Measurements from ENCODE around the gene MYADML2.
"Not testable (repeated sequence)": the region's sequence is repeated elsewhere in the genome, so short reads cannot be mapped to it uniquely, and the experiment has no call there.

MYADML2 gene

DNA sequence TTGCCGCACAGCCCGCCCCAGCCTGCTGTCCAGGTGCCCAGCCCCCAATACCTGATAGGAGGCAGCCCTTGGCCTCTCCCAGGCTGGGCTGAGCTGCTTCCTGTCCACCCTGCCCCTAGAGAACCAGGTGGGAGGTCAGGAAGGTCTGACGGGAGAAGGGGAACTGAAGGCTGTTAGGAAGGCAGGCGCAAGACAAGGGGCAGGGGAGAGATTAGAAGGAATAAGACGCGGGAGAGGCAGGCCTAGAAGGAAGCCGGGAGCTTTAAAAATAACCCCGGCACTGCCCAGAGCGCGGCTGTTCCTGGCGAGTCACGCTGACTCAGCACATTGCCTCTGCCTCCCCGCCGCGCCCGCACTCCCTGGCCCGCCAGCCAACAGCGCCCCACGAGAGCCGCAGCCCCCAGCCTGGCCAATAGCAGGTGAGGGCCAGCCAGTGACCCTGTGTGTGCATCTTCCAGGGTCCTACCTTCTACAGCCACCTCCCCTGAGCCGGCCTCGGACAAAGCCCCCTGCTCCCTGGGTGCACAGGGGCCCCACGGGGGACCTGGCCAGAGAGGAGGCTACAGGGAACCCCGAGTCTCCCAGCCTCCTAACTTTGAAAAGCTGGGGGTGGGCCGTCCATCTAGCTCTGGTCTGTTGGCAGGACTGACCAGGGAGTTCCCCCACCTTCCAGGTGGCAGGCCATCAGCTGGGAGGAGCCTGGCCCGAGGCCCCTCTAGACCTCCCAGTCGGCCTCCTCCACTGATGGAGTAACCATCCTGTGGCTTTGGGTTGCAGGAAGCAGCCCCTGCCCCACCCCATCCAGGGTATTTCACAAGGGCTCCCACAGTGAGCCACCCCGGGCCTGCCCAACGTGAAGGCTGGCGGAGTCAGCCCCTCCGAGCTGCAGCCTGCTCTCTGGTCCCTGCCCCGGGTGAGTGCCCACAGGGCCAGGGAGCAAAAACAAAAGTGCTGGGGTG, 23.5 kb downstream of the MYADML2 start:
- peak; percentile 85 for DNase-seq (ENCODE audit: low read depth)

DNA sequence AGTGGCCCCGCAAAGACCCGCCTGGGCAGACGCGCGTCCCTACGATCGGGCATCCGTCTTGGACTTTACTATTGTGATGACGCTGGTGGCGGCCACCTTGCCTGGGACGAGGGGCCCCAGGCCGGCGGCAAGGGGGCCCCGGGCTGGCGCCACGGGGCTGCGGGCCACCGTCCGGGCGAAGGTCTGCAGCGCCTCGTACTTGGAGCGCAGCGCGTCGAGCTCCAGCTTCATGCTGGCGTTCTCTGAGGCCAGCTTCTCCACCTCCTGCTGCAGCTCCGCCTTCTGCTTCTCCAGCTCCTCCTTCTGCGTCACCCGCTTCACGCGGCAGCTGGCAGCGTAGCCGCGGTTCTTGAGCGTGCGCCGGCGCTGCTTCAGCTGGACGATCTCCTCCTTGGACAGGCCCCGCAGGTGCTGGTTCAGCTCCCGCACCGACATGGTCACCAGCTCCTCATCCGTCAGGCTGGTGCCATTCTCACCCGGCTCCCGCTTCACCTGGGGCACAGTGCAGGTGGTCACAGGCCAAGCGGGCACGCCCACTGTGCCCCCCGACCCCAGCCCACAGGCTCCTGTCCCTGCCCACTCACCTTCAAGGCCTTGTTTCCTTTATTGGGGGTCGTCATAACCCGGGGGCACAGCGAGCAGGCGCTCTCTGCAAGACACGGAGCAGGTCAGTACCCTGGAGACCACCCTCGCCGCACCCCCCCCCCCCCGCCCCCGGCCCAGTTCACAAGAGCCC, 24.3 kb downstream of the MYADML2 start:
- no peak for DNase-seq (ENCODE audit: low read depth)

DNA sequence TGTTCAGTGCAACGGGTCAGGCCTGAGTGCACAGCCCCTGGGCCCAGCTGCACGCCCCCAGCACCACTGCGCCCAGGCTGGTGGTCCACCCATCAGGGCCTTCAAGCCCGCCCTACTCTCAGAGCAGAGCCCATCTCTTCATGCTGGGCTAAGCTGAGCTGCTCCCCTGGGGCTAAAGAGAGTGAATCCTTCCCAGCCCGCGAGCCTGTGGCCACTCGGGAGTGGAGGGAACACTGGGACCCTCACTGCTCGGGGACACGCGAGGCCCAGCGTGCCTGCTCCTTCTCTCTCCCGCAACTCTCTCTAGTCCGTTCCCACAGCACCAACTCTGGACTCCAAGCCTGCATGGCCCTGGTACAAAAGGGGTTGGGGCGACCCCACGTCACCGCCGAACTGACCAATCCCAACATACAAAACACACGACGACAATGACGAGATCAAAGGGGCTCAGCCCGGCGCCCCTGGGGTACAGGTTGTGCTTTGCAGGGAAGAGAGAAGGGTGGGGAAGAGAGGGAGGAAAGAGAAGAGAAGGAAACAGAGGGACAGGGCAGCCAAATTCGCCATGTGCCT, 25.0 kb downstream of the MYADML2 start:
- no peak for DNase-seq (ENCODE audit: low read depth)

DNA sequence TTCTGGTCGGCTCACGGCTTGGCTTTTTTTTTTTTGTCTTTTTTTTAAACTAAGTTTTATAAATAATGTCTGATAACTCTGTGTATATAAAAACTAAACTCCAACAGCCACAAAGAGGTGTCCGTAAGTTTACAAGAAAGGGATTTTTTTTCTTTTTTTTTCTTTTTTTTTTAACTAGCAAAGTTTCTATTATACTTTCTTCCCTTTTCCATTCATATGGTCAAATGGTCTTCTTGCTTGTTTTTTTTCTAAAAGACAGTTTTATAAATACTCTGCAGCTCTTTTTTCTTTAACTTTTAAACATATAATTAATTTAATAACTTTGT, 25.5 kb downstream of the MYADML2 start:
- no peak for DNase-seq (ENCODE audit: low read depth)

DNA sequence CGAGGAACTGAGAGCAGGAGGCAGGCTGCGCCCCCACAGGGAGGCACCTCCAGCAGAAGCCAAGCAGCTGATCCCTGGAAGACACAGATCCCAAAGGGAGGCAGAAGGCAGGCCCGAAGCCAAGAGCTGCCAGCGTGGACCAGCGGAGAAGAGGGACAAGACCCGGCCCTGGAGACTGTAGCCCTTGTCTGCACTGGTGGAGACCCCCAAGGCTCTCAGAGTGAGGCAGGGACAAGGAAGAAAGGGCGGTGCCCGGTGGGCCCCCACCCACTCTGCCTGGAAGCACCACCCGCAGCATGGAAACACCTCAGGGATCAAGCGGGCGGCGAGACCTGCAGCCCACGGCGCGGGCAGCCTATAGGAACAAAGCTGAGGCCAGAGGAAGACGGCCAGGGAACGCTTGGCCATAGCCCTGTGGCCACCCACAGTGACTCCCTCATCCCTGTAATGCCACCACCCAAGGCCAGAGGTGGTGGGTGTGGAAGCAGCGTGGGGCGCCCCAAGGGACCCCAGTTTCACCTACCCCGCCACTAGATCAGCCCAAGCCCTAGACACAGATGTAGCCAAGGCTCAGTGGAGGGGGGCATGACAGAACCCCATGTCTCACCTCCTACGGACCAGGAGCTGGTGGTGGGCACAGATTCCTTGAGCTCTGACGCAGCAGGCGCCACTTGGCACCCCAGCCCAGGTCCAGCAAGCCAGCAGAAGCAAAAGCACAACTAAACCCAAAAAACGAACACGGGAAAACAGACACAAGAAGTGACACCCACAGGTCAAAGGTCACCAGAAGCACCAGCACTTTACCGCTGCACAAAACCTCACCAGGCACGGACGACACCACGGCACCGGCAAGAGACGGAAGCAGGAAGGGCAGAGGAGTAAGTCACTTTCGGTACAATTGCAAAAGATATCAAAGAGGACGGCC, 26.2 kb downstream of the MYADML2 start:
- no peak for DNase-seq (ENCODE audit: low read depth)

DNA sequence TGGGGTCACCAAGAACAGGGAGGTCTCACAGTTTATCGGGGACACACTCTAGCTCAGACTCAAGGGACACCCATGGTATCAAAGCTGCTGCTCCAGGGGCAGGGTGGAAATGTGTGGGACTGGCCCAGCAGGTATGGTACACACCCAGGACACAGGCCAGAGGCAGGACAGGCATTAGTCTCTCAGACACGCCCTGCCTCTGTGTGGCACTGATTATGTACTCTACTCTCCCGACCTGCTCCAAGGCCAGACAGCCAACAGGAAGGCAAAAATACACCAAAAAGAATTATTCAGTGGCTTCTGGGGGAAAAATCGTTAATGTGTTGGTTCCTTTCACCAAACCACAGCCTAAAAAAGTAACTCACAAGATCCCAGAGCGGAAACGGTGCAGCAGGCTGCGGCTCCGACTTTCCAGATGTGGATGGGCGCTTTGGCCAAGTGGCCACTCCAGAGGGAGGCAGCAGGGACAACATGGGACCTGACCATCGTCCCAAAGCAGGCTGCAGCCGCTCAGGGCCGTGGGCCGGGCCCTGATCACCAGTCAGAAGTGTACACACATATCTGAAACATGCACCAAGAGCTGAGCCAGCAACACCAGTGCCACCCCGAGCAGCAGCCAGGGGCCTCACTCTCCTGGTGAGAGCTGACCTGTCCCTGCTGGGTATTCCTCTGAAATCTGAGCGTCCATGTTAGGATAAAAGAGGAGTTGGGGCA, 28.0 kb downstream of the MYADML2 start:
- DNase-seq (ENCODE audit: low read depth) = no peak

DNA sequence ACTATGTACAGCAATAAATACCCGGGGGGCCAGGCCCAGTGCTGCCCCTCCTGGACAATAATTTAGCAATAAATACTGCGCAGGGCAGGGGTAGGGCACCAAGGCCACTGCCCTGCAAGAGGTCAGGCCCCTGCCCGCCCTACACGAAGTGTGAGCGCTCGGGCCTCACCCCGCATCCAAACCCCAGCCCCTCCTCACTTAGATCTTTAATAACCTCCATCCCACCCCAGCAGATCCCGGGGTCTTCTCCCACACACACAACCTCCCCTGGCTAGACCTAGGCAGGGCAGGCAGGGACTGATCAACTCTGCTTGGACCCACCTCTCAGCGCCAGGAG, 28.7 kb downstream of the MYADML2 start:
- DNase-seq (ENCODE audit: low read depth) = not testable (repeated sequence)

DNA sequence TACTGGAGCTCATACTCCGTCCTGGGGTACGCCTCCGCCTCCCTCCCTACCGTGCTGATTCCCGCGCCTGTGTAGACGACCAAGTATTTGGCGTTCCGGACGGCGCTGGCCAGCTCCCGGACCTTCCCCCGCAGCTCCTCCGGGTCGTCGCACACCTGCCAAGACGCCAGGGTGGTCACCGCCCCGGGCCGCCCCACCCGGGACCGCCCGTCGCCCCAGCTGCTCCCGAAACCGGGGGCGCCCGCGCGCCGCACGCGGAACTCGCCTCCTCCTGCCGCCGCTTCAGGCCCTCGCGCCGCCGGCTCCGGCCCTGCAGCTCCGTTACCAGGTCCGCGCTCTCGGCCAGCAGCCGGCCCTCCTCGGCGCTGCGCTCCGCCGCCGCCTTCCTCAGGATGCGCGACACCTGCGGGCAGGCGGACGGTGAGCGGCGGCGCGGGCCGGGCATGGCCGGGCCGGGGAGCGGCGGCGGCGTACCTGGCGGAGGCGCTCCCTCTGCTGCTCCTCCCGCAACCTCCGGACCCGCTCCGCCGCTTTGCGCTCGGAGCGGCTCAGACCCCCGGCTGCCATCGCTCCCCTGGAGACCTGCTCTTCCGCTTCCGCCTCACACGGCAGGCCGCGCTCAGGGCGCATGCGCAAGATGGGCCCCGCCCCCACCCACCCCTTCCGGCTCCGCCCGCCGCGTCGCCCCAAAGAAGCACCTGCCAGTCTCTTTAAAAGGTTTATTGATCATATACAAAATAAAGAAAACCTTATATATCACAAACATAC, 29.3 kb downstream of the MYADML2 start, which contains the start of gene SIRT7:
TSS of gene SIRT7 (minus strand) at position 612 of the 768 bp plus-strand sequence. CDS start at position 567, 45 bp downstream.
- DNase-seq (ENCODE audit: low read depth) = peak; percentile 58

DNA sequence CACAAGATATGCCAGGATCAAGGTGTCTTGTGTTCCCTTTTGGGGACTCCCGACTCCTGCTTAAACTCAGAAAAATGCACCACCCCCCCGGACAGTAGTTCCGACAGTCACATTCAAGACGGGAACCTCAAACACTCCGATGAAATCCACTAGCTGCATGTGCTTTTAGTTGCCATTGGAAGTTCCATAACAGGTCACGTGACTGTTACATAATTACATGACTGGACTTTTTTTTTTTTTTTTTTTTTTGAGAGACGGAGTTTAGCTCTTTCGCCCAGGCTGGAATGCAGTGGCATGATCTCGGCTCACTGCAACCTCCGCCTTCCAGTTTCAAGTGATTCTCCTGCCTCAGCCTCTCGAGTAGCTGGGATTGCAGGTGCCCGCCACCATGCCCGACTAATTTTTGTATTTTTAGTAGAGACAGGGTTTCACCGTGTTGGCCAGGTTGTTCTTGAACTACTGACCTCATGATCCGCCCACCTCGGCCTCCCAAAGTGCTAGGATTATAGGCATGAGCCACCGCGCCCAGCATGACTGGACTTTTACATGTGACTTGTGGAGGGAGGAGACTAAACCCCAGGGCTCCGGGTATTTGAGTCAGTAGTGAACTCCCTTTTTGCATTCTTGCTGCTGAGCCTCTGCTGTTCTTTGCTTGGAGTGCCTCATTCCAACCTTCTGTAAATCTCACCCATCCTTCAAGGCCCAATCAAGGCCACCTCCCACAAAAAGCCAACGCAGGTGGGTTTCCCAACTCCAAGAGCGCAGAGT, 30.6 kb downstream of the MYADML2 start:
- peak; percentile 36 for DNase-seq (ENCODE audit: low read depth)

DNA sequence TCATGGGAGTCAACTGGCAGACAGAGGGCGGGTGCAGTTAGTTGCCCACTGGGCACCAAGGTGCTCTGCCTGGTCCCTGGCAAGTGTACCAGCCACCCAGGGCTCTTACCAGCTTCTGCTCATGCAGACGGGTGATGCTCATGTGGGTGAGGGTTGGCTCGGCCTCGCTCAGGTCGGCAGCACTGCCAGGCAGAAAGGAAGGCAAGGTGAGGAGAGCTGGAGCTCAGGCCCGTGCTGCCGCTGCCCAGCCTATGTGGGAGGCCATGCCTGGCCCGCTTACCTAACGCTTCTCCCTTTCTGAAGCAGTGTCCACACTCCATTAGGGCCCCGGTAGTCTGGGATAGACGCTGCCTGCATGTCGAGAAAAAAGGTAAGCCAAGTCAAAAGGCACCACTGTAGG, 31.7 kb downstream of the MYADML2 start:
- no peak for DNase-seq (ENCODE audit: low read depth)

DNA sequence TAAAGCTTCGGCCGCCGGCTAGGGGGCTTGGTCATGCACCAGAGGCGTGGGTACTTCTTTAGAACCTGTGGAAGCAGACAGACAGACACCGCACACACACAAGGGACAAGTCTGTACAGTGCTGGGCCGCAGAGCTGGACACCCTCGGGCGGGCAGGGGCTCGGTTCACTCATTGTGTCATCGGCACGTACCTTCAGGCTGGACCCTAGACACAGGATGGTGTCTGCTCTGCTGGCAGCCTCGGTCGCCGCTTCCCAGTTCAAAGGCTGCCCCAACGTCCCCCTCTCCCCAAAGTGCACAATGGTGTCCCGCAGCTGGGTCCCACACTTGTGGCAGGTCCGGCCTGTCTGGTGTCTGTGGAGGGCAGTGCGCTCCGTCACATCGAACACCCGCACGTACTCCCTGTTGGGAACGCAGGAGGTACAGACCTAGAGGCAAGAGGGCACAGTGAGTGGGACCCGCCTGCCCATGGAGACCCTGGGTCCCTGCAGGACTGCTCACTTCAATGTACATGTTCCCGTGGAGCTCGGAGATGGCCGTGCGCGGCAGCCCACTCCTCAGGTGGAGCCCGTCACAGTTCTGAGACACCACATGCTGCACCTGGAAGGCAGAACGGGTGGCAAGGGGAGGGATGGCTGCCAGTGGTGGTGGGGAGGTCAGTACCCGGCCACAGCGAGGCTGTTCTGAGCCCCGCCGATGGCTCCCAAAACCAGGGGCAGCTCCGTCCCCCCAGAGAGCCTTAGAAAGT, 32.8 kb downstream of the MYADML2 start:
- DNase-seq (ENCODE audit: low read depth) = no peak

DNA sequence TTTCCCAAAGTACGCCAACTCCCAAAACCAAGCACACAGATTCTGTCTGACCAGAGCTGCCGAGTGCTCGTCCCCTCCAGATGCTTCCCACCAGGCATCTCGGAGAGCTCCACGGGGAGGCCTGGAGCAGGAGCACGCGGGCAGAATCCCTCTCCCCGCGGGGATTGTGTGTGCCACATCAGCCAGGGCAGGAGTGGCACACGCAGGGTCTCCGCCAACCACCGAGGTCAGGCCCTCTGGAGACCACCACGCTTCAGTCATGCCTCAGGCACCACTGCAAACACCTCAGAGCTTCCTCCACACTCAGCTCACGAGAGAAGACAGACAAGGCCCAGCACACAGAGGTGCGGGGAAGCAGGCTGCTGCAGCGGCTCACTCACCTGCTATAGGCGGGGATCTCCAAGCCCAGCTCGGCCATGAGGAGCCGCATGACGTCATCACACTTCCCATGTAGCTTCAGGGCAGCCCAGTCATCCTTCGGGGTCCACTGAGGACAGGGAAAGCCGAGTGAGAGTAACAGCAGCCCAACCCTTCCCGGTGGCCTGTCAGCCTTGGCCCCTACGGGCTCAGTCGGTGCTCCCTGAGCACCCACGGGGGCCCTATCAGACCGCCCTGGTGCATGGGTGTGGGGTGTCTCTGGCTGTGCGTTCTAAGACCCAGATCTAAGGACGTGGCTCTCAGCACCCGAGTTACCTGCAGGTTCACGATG, 33.5 kb downstream of the MYADML2 start:
- DNase-seq (ENCODE audit: low read depth) = no peak

DNA sequence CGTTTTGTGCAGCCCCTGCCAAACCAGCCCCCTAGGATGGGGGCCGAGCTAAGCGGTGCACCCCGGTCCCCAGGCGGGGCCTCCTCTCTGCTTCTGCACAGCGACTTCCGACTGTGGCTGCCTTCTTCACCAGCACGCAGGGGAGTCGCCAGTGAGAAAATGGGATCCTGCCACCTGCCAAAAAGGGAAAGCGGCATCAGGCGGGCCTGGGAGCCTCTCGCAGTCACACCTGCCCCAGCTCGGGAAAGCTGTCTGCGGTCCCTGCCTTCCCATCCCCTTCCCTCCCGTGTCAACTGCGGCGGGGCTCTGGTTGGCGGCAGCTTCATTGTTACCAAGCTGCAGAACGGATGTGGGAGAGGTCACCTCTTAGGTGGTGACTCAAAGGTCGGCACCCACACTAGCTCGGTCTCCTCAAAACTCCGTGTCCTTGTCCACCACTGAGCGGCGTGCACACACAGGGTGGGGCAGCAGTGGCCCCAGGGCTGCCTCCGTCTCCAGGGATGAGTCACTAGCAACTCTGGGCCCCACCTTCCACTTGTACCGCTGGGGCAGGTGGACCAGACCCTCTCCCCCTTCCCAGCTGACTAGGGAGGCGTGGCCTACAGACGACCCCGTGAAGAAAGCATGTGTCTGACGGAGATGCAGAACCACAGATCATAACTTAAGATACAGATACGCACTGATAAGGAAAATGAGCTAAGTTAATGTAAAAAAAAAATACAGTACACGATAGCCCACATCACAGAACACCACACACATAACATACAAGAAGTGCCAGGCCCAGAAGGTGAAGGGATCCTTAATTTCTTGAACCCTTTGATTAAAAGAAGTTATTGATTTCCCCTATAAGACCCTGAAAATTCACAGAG, 34.4 kb downstream of the MYADML2 start:
- no peak for DNase-seq (ENCODE audit: low read depth)

DNA sequence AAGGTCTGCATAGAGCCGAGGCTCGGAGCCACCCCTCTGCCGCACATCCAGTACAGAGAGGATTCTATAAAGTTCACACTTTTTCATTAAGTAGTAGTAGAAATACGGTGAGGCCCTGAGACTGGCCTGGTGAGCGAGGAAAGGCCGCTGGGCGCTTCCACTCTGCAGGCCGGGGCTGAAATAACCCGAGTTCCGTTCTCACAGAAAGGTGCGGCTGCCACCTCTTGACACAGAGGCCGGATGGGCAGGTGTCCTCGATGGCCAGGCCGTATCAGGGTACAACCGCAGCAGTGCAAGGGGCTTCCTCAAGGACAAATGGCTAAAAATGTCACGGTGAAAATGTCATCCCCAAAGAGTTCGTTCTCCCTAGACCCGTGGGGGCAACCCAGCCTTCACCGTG, 35.1 kb downstream of the MYADML2 start:
- no peak for DNase-seq (ENCODE audit: low read depth)

DNA sequence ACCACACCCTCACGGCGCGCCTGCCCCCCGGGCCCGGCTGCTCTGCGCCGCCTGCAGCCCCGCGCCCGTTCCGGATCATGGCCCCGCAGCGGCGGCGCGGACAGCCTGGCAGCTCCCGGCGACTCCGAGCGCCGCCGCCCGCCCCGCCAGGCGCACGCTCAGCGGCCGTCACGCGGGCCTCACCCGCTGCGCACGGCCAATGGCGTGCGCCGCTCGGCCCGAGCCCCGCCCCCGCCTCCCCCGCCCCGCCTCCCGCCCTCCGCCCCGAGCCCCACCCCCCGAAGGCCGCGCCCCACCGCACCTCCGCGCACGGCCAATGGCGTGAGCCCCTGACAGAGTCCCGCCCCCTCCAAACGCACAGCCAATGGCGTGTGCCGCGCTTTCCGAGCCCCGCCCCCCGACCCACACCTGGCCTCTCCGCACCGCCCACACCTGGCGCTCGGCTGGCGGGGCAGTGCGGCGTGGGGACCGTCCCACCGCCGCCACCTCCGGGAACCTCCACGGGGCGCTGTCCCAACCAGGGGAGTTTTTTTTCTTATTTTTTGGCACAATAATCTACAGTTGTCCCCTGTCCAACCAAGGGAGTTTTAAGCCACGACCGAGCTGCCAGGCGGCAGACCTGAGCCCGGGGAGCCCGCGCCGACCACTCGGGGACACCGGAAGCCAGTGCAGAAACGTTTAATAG, 35.6 kb downstream of the MYADML2 start, which contains the start of gene PCYT2:
TSS of gene PCYT2 (minus strand) at position 123 of the 685 bp plus-strand sequence. CDS start at position 79, 44 bp downstream.
- DNase-seq (ENCODE audit: low read depth) = peak; percentile 79

DNA sequence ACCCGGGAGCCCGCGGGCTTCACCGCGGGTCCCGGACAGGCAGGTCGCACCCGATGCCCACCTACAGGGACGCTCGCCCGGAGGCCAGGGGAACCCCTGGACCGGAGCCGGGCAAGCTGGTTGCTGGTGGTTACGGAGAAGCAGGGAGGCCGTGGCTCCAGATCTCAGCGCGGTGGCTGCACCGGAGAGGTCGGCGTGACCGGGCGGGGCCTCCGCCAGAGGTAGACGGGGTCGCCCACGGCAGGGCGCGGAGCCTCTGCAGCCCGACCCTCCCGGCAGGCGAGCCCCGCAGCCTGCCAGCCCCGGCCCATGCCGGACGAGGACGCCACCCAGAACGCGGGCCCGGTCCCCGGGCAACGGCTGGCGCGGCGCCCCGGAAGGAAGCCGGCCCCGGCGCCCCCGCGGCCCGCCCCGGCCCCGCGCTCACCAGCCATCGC, 36.2 kb downstream of the MYADML2 start:
- DNase-seq (ENCODE audit: low read depth) = no peak
